Upper lobe of right lung (tissue), 1 donor: ENCODE results near the gene PPP2R3A. TPM values are rescaled to one million over a fixed set of nuclear protein-coding genes. Genes with fewer than 3 reads are reported as not detected.

Source experiments
- ATAC-seq: fragments of 200-7000 bp; cut with Tn5 transposase; one replicate; pipeline ENCODE4 v1.9.1; 2020; ENCODE audit warnings: mild to moderate bottlenecking, moderate library complexity
- DNase-seq: peaks from one replicate; pipeline ENCODE4 v3.0.0-alpha.2; 2020
- H3K27ac ChIP-seq: fragments of 200-600 bp; one replicate; pipeline ENCODE4 v1.8.0; 2022
- H3K27me3 ChIP-seq: fragments of 200-600 bp; one replicate; pipeline ENCODE4 v1.8.0; 2022; ENCODE audit warnings: mild to moderate bottlenecking
- H3K36me3 ChIP-seq: fragments of 200-600 bp; one replicate; pipeline ENCODE4 v1.8.0; 2022
- H3K4me1 ChIP-seq: fragments of 200-600 bp; one replicate; pipeline ENCODE4 v1.8.0; 2022
- H3K4me3 ChIP-seq: fragments of 200-600 bp; one replicate; pipeline ENCODE4 v1.8.0; 2022; ENCODE audit warnings: mild to moderate bottlenecking
- H3K9me3 ChIP-seq: fragments of 200-600 bp; one replicate; pipeline ENCODE4 v1.8.0; 2022
- intact Hi-C: fragments of 100-400 bp; cut with DNase I; formaldehyde crosslinking; loops from one replicate; pipeline ENCODE4 v1.11.0; 2022
- total RNA-seq: library from RNA; stranded (reverse); fragmentation: NEBNext Ultra II Directional; extraction: Animal tissue kit (Norgen Biotek cat#: 25700); gene quantifications from one replicate; pipeline ENCODE4 v1.2.1, GENCODE V29; 2021
- TF ChIP-seq, protein P1 (sequence below): fragments of 200-600 bp; IDR thresholded peaks from one replicate; pipeline ENCODE4 v1.8.0; 2022; ENCODE audit warnings: antibody characterized with exemption
- donor health status: DM: no; HTN: yes; CAD: no; lungs with severe emphysema.

PPP2R3A gene
- total RNA-seq, 1 donor from 2014 or later = 7.4 TPM

DNA sequence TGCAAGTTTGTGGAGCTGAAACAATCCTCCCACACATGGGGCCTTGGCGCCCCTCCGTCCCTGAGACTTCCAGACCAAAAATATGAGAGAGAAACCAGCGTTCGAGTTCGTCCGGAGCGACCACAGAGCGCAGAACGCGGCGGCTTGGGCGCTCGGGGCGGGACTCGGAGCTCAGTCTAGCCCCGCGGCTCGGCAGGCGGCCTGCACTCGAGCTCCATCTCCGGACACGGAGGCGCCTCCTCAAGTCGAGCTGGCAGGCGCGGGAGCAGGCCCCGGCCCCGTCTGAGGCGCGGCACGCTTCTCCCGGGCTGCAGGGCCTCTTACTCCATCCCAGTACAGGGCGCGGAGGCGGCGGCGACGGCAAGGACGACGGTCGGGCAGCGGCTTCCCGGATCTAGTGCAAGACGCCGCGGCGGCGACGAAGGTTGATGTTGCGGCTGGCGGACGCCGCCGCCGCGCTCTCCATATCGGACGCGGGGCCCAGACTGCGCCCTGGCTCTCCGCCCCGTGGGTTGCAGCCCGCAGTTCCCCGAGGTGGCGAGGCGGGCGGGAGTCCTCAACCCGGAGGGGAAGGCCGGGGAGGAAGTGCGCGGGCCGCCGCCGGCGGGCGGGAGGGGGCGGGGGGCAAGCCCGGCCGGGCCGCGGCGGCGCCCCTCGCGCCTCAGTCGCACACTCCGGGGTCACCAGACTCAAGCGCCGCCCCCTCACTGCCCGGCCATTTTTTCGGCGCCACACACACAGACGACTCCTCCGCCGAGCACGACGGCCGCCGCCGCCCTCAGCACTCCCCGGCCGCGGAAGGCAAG is 229.9 kb downstream of the PPP2R3A start:
- peak; percentile 92 for DNase-seq
- intact Hi-C loops = no loop called here
- Histone ChIP-seq H3K9me3 (no peaks in the 10 kb centered on the region), H3K4me1 (peaks cover 29% of the 10 kb centered on the region), H3K4me3 (peak overlapping the region; percentile 93), H3K27me3 (no peaks in the 10 kb centered on the region), H3K27ac (peak overlapping the region; percentile 100), H3K36me3 (no peaks in the 10 kb centered on the region)
- TF ChIP-seq, protein P1, sequence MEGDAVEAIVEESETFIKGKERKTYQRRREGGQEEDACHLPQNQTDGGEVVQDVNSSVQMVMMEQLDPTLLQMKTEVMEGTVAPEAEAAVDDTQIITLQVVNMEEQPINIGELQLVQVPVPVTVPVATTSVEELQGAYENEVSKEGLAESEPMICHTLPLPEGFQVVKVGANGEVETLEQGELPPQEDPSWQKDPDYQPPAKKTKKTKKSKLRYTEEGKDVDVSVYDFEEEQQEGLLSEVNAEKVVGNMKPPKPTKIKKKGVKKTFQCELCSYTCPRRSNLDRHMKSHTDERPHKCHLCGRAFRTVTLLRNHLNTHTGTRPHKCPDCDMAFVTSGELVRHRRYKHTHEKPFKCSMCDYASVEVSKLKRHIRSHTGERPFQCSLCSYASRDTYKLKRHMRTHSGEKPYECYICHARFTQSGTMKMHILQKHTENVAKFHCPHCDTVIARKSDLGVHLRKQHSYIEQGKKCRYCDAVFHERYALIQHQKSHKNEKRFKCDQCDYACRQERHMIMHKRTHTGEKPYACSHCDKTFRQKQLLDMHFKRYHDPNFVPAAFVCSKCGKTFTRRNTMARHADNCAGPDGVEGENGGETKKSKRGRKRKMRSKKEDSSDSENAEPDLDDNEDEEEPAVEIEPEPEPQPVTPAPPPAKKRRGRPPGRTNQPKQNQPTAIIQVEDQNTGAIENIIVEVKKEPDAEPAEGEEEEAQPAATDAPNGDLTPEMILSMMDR = no peak
- peak; percentile 69 for ATAC-seq

- no peak for ATAC-seq
- H3K9me3 ChIP-seq = no peaks in the 10 kb centered on the region
These were observed 230.5 kb downstream of the PPP2R3A start, which contains the start of gene MSL2 for GRCh38 chr3:136196064-136196400. MSL2 (minus strand) TSS chr3:136196335; CDS start chr3:136195113, 1,222 bp downstream.

GRCh38 chr3:136196401-136197158 is 231.1 kb downstream of the PPP2R3A start:
- intact Hi-C loops = no loop called here

More at GRCh38 chr3:136196064-136196400, 230.5 kb downstream of the PPP2R3A start, which contains the start of gene MSL2:
- intact Hi-C loops = no loop called here
- peak within 1 kb of the TSS; percentile 100 for H3K27ac ChIP-seq
- H3K4me1 ChIP-seq = peaks cover 25% of the 10 kb centered on the region
- DNase-seq = no peak
- no peaks in the 10 kb centered on the region for H3K36me3 ChIP-seq
- H3K4me3 ChIP-seq = peak within 1 kb of the TSS; percentile 93
- TF ChIP-seq, protein P1 = no peak
- H3K27me3 ChIP-seq = no peaks in the 10 kb centered on the region

GRCh38 chr3:136197159-136197793 is 231.7 kb downstream of the PPP2R3A start:
- Histone ChIP-seq H3K27ac (peak overlapping the region; percentile 100), H3K4me3 (peak overlapping the region; percentile 93), H3K27me3 (no peaks in the 10 kb centered on the region), H3K36me3 (no peaks in the 10 kb centered on the region), H3K4me1 (peaks cover 12% of the 10 kb centered on the region), H3K9me3 (no peaks in the 10 kb centered on the region)
- DNase-seq = no peak
- TF ChIP-seq, protein P1 = no peak
- intact Hi-C loops = no loop called here
- ATAC-seq = no peak

More at GRCh38 chr3:136196401-136197158, 231.1 kb downstream of the PPP2R3A start:
- Histone ChIP-seq H3K27ac (peak overlapping the region; percentile 100), H3K4me1 (peaks cover 19% of the 10 kb centered on the region), H3K9me3 (no peaks in the 10 kb centered on the region), H3K4me3 (peak overlapping the region; percentile 93), H3K36me3 (no peaks in the 10 kb centered on the region), H3K27me3 (no peaks in the 10 kb centered on the region)
- DNase-seq = peak; percentile 100
- peak; percentile 89 for ATAC-seq
- TF ChIP-seq, protein P1 = no peak

Other genes with a start within 250 kb of the PPP2R3A start
- gene MSL2, start 230.6 kb downstream of the PPP2R3A start, total RNA-seq = 30.2 TPM